GM12864 (cell line): ENCODE results near the gene COL4A4.
A peak's percentile ranks its signal among the peaks of the same experiment; 100 is the strongest.

Experiments used
- DNase-seq: peaks from one replicate; pipeline ENCODE4 v3.0.0-alpha.2; 2011; ENCODE audit warnings: low read depth
- H3K4me3 ChIP-seq: 2 replicates; pipeline ENCODE4 v1.5.1; 2011; ENCODE audit warnings: mild to moderate bottlenecking, low read depth, low read length, control low read depth
- TF ChIP-seq, protein P1 (sequence below): IDR thresholded peaks from 2 replicates; pipeline ENCODE4 v1.5.1; 2011; ENCODE audit warnings: low read depth, mild to moderate bottlenecking, moderate library complexity, low read length, control low read depth, inconsistent platforms; ENCODE audit errors: missing control alignments

Gene COL4A4

DNA sequence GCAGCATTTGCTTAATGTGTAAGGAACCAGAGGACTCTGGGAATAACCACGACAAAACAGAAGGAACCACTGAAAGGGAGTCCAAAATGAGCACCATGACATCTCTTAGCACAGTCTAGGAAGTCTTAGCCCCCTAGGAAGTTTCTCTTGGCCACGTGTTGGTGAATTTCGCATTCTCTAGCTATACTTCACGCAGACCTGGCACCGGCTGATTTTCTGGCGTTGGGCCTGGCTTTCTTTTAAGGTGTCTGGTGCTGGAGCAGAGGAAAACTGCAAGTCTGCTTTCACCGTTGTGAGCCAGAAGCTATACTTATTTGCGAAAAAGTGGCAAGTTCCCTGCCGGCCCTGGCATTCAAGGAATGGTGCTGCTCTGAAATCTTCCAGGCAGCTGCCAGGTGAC lies 156.9 kb downstream of the COL4A4 start:
- H3K4me3 ChIP-seq, result no peak overlapping the region
- DNase-seq, result no peak
- TF ChIP-seq, protein P1, sequence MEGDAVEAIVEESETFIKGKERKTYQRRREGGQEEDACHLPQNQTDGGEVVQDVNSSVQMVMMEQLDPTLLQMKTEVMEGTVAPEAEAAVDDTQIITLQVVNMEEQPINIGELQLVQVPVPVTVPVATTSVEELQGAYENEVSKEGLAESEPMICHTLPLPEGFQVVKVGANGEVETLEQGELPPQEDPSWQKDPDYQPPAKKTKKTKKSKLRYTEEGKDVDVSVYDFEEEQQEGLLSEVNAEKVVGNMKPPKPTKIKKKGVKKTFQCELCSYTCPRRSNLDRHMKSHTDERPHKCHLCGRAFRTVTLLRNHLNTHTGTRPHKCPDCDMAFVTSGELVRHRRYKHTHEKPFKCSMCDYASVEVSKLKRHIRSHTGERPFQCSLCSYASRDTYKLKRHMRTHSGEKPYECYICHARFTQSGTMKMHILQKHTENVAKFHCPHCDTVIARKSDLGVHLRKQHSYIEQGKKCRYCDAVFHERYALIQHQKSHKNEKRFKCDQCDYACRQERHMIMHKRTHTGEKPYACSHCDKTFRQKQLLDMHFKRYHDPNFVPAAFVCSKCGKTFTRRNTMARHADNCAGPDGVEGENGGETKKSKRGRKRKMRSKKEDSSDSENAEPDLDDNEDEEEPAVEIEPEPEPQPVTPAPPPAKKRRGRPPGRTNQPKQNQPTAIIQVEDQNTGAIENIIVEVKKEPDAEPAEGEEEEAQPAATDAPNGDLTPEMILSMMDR, result no peak

DNA sequence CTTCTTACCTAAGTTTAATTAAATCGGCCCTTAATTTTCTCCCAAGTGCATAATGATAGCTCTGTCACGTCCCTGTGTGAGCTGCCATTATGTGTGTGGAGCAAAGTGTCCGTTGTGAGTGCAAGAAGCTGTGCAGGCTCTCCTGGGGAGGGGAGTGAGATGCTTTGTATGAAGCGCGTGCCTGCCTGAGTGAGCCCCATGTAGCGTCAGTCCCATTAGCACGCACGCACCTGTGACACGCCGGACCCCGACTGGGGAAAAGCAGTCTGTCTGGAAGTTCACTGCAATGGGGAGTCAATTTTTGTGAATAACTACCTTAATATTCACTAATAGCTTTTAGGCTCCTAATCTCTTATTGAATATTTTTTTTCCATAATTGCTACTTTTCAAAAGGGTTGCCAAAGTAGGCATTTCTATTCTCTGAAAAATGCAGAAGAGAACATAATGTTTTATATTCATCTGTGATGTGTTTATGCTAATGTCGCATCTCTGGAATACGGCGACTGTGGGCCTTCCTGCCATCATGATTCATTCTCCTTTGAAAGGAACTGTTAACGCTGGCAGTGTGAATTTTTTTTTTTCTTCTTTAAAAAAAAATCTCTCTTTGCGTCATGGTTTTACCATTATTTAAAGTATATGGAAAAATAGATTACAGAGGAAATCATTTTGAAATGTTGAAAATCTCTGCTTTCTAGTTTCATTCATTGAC lies 157.7 kb downstream of the COL4A4 start:
- DNase-seq, result no peak
- no peak overlapping the region for H3K4me3 ChIP-seq
- TF ChIP-seq, protein P1, result no peak

DNA sequence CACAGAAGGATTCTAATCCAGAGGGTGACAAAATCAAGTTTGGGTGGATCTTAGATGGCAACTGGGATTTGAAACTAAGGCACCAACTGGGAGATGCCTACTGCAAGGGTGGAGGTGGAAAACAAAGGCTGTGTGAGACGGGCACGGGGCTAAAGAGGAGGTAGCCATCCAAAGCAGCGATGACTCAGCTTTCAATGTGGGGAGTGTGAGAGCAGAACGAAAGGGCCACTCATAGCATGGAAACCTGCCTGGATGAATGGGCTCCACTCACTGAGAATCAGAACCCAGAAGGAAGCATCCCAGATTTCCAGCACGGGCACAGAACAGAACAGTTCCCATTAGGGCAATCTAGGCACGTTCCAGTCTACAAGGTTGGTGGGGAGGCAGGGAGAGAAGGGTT lies 159.5 kb downstream of the COL4A4 start:
- TF ChIP-seq, protein P1, result no peak
- no peak for DNase-seq
- no peak overlapping the region for H3K4me3 ChIP-seq

DNA sequence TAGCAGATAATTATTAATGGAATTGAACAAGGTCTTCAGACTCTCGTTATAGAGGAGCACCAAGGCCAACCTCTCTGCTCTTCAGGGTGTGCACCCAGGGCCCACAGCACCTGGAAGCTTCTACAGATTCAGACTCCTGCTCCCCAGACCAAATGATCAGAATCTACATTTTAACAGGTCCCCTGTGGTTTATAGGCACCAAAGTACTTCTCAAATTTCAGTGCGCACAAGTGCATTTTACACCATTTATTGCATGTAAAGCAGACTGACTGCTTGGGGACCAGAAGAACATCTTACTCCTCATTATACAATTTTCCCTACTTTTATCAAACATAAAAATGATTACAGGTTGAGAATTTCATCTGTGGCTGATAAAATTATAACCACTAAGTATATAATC lies 163.9 kb downstream of the COL4A4 start:
- no peak for DNase-seq
- H3K4me3 ChIP-seq, result no peak overlapping the region
- TF ChIP-seq, protein P1, result no peak

DNA sequence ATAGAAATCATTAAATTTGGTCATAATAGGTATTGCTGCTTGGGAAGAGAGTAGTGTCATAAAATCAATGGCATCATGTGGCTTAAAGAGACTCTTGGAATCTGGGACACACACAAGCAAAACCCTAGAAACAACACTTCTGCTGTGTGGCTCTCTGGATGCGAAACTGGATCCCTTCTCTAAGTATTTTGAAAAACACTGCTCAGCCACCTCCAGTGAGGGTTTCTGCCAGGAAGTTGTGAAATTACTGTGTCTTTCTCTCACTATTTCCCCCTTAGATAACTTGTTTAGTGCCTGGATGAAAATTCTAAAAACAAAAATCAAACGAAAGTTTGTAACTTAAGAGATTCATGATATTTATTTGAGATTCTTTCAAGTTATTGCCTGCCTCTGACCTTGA lies 164.3 kb downstream of the COL4A4 start:
- DNase-seq, result no peak
- H3K4me3 ChIP-seq, result no peak overlapping the region
- TF ChIP-seq, protein P1, result no peak

DNA sequence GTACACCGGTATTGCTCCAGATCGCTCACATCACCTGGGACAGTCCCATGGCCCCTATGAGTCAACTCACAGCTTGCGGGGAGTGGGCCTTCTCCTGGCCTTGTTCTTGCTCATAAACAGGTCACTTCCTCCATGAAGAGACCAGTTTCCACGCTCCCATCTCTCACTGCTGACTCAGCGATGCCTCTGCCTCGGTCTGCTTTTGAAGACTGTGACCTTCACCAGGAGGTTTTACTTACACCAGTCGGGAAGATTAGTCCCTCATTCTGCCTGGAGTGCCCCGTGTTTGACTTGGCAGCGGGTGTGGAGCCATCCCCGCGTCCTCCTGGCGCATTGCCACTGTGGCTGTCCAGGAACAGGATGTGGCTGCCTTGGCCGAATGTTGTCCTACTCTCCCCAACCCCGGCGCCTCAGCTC lies 168.4 kb downstream of the COL4A4 start:
- H3K4me3 ChIP-seq, result no peak overlapping the region
- TF ChIP-seq, protein P1, result no peak
- peak; percentile 12 for DNase-seq

DNA sequence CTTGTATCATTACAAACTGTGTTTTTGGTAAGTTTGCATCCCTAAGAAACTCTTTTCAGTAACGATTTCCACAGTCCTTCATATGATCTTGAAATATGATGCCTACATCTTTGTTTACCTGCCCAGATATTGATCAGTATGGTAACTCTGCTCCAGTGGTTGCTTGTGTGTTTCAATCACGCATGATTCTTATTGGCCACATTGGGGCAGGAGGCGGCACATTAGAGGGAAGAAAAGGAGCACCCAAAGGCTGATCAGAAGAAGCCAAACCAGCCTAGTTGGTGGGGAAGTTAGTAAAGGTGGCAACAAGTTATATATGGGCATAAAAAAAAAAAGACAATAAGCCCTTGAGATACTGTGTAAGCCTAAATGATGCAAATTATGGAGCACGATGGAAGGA lies 169.2 kb downstream of the COL4A4 start:
- no peak overlapping the region for H3K4me3 ChIP-seq
- DNase-seq, result no peak
- TF ChIP-seq, protein P1, result peak; percentile 37
